Astrocyte (in vitro differentiated cells and primary cell): ENCODE measurements around the gene CABP7.

Experiments
- EZH2 ChIP-seq: IDR thresholded peaks from 2 replicates; pipeline ENCODE4 v1.6.1; 2012; ENCODE audit warnings: mild to moderate bottlenecking, low read length, inconsistent platforms; ENCODE audit not compliant: insufficient read depth
- TF ChIP-seq, protein P1 (sequence below): IDR thresholded peaks from 2 replicates; pipeline ENCODE4 v1.5.1; 2011; ENCODE audit warnings: low read depth, mild to moderate bottlenecking, inconsistent platforms, low read length, moderate library complexity; ENCODE audit not compliant: insufficient read depth

DNA sequence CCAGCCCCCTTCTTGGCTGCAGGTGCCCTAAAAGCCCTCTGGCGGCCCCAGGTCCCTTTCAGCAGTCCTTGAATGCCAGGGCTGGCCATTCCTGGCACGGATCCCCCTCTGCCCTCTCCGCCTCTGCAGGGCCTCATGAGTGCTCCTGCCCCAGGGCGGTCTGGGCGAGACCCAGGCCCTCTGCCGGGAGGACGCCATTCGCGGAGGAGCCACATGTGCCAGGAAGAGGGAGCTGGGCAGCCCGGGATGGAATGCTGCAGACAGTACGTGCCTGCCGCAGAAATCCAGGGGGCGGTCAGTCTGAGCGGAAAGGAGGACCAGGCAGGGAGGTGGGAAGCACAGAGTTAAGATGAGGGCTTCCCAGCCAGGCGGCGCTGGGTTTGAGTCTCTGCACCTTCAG lies 2.8 kb downstream of the CABP7 start:
- TF ChIP-seq, protein P1, sequence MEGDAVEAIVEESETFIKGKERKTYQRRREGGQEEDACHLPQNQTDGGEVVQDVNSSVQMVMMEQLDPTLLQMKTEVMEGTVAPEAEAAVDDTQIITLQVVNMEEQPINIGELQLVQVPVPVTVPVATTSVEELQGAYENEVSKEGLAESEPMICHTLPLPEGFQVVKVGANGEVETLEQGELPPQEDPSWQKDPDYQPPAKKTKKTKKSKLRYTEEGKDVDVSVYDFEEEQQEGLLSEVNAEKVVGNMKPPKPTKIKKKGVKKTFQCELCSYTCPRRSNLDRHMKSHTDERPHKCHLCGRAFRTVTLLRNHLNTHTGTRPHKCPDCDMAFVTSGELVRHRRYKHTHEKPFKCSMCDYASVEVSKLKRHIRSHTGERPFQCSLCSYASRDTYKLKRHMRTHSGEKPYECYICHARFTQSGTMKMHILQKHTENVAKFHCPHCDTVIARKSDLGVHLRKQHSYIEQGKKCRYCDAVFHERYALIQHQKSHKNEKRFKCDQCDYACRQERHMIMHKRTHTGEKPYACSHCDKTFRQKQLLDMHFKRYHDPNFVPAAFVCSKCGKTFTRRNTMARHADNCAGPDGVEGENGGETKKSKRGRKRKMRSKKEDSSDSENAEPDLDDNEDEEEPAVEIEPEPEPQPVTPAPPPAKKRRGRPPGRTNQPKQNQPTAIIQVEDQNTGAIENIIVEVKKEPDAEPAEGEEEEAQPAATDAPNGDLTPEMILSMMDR, result no peak
- TF ChIP-seq EZH2, result no peak
